ENCODE results near the gene ACVR2A. TPM values are rescaled to one million over a fixed set of nuclear protein-coding genes. Genes with fewer than 3 reads are reported as not detected.

ACVR2A gene
- total RNA-seq, 1 donor from 2014 or later: 13.0 TPM

DNA sequence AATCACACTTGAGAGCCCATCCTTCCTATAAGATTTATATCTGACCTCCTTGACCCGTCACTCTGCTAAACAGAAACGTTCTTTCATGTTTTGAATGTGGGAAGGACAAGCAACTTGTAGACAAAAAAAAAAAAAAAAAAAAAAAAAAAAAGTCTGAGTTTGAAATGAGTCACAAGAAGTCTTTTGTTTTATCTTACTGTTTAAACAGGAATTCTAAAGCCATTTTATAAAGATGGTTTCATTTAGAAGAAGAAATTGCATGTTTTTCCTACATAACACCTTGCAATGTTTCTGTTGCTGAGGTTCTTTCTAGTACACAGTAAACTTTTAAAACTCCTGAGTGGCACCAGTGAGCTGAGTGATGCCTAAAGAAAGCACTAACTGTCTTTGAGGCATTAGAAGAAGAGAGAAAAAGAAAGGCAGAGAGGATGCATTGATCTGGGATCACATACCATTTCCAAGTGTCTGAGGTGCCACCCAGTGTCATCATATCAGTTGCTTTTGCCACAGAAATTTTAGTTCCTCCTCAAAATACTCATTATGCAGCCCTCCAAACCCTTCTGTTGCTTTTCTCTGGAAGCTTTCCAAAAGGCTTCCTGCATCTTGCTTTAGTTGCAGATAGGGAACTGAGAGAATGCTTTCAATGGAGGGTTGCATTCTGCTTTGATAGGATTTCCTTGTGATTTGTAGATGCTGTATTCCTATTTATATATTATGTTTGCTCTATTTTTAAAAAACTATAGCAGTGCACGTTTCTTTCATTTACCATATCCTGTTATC, 69.1 kb downstream of the ACVR2A start:
- DNase-seq (ENCODE audit: low spot score): no peak
- intact Hi-C loops (cut with DNase I): loop anchor here (5.0 to 10.0 kb wide), 2 partner anchors 69 to 1182 kb away; partner anchors contain the start of gene ACVR2A

DNA sequence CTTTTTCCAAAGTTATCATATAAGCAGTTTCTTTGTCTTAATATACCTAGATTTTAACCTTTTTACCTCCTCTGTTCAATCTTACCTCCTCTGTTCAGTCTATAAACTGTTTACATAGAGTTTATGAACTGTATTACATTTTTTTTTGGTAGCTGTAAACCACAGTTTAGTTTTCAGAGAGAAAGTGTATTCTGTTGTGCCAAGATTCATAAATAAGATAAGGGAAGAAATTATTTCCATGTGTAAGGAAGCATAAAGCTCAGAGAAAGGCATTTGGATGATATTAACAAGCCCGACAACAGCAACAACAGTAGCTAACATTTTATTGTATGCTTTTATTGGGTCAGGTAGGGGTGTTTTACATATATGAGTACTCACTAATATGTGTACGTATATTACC, 71.2 kb downstream of the ACVR2A start:
- intact Hi-C loops (cut with DNase I): loop anchor here (10.0 kb wide), 1 partner anchor 71 kb away; the partner anchor contains the start of gene ACVR2A
- no peak for DNase-seq (ENCODE audit: low spot score)

DNA sequence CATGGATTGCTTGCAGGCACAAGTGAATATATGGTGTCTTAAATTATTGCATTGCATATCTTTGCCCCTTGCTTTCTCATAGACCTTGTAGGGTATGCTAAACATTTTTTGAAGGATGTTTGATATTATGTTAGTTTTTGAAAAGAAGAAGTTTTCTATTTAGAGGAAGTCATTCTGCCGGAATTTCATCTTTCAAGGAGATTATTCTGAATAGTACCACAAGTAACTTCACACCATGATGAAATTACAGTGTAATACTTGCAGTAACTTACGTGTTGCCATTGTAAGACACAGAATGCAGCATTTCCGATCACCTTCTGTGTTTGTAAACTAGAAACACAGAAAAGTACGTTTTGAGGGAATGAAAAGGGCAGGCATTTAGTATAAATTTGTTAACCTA, 71.9 kb downstream of the ACVR2A start:
- intact Hi-C loops (cut with DNase I): loop anchor here (10.0 kb wide), 1 partner anchor 72 kb away; the partner anchor contains the start of gene ACVR2A
- no peak for DNase-seq (ENCODE audit: low spot score)

DNA sequence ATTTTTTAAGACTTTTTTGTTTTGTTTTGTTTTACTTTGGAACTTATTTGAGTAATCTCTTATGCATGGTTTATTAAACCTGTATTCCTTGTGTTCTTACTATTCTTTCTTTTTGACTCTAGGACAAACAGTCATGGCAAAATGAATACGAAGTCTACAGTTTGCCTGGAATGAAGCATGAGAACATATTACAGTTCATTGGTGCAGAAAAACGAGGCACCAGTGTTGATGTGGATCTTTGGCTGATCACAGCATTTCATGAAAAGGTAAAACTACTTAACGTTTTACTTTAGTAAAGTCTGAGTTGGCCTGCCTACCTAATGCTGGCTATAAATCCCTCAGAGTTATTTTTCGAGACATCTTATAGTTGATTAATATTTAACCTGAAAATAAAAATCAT, 72.3 kb downstream of the ACVR2A start:
- DNase-seq (ENCODE audit: low spot score): no peak
- intact Hi-C loops (cut with DNase I): loop anchor here (10.0 kb wide), 1 partner anchor 72 kb away; the partner anchor contains the start of gene ACVR2A

DNA sequence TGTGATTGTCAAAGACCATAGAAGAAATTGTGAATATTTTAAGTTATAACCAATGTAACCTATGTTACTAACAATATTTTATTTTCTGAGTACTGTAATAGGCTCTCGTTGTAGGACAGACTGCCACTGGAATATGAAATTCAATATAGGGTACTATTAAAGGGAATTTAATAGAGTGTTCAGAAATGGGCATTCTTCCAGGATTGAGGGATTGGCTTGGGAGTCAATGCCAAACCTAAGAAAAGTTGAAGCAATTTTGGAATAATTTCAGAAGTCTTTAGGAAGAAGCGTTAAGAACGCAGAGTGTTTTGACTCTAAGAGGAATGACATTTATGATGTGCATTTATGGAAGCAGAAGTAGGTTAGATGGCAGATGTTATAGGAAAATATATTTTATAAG, 79.0 kb downstream of the ACVR2A start:
- intact Hi-C loops (cut with DNase I): no loop called here
- DNase-seq (ENCODE audit: low spot score): no peak

DNA sequence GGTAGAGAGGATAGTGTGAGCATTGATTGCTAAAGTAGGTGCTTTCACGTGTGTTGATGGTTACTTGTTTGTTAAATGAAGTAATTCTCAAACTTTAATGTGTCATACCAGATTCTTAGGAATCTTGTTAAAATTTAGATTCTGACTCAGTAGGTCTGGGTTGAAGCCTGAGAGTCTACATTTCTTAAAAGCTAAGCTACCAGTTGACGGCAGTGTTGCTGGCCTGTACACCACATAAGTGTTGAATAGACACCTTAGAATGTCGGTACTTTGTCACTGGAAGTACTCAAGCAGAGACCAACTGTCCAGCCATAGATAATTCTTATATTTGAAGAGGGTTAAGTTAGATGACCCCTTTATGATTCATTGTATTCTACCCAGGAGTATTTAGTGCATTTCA, 79.8 kb downstream of the ACVR2A start:
- DNase-seq (ENCODE audit: low spot score): no peak
- intact Hi-C loops (cut with DNase I): no loop called here

DNA sequence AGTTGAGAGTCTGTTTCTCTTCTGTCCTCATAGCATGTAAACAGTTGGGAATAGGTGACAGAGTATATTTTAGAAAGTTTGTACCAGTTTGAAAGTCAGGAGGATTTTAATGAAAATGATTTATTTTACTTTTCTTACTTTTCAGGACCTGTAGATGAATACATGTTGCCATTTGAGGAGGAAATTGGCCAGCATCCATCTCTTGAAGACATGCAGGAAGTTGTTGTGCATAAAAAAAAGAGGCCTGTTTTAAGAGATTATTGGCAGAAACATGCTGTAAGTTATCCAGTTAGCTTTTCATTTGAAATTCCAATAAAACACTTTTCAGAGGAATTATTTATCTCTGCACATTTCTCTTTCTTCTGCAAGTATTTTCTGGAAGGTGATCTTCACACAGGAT, 81.1 kb downstream of the ACVR2A start:
- no peak for DNase-seq (ENCODE audit: low spot score)

DNA sequence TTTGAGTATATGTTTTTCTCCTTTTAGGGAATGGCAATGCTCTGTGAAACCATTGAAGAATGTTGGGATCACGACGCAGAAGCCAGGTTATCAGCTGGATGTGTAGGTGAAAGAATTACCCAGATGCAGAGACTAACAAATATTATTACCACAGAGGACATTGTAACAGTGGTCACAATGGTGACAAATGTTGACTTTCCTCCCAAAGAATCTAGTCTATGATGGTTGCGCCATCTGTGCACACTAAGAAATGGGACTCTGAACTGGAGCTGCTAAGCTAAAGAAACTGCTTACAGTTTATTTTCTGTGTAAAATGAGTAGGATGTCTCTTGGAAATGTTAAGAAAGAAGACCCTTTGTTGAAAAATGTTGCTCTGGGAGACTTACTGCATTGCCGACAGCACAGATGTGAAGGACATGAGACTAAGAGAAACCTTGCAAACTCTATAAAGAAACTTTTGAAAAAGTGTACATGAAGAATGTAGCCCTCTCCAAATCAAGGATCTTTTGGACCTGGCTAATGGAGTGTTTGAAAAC, 82.3 kb downstream of the ACVR2A start:
- intact Hi-C loops (cut with DNase I): no loop called here
- no peak for DNase-seq (ENCODE audit: low spot score)

More for the DNA sequence above, 81.1 kb downstream of the ACVR2A start:
- intact Hi-C loops (cut with DNase I): no loop called here

DNA sequence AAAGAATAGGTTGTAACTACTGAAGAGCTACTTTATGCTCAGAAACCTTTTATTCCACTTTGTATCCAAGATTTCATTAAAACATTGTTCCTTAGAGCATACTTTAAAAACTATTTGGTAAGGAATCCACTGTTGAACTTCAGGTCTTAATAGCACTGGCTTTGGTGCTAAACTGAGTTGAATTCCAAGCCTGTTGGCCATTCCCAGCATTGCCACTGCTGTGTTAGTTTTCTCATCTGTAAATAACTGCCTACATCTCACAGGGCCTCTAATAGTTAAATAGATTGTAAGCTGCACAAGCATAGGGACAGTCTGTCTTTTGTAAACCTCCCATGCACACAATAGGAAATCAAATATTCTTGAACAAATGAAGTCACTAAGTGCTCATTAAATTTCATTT, 89.1 kb downstream of the ACVR2A start:
- no peak for DNase-seq (ENCODE audit: low spot score)
- intact Hi-C loops (cut with DNase I): no loop called here

DNA sequence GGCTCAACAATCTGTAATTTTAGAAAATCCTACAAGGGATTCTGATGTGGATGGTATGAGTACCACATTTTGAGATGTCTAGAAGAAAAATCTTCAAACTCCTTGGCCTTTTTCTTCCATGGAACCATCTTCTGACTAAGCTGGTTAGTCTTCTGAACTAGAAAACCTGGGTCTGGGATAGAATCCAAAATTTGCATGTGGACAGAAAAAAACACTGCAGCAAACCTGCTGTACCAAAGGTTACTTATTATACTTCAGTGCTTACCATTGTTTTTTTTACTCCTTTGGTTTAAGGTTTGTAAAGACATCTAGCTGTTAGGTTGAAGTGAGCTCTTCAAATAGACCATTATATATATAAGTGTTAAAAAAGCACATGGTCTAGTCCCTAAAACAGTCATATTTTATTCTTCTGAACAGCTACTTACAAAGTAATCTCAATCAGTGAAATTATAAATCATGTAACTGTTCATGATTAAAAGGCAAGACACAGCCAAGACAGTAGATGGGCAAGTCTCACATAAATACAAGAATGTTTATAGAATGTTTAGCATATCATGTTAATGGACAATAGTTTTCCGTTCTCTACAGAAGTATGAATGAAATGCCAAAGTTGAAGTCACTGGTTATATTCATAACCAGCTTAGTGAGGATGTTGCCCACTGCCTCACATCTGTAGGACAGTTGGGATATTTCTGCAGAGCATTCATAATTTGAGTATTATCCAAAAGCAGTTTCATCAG, 90.2 kb downstream of the ACVR2A start:
- intact Hi-C loops (cut with DNase I): loop anchor here (5.0 kb wide), 2 partner anchors 572 to 1057 kb away; no protein-coding TSS in a partner anchor
- no peak for DNase-seq (ENCODE audit: low spot score)

DNA sequence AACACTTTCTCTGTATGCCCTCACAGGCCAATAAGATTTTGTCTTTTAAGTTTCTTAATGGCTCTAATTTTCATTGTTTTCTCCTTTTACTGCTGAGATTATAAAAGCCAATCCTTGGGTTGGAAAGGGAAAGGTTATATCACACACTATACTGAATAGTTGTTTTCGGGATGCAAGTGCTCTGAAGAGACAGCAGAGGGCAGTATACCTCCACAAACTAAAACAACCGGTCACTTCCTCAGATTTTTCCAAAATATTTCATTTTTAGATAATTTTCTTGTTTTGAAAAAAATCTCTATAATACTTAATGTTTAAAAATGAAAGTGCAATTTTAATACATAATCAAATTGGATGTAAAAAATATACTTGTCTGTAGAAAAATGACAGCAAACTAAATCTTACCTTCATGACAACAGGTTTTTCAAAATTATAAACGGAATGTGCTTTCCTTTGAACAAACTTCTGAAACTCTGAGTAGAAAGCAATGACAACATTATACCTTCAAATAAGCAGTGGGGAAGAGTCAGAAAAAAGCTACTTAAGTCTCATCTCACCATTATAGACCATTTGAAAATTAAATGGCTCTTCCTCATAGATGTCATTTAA, 93.0 kb downstream of the ACVR2A start:
- no peak for DNase-seq (ENCODE audit: low spot score)
- intact Hi-C loops (cut with DNase I): loop anchor here (5.0 kb wide), 2 partner anchors 569 to 1054 kb away; no protein-coding TSS in a partner anchor

DNA sequence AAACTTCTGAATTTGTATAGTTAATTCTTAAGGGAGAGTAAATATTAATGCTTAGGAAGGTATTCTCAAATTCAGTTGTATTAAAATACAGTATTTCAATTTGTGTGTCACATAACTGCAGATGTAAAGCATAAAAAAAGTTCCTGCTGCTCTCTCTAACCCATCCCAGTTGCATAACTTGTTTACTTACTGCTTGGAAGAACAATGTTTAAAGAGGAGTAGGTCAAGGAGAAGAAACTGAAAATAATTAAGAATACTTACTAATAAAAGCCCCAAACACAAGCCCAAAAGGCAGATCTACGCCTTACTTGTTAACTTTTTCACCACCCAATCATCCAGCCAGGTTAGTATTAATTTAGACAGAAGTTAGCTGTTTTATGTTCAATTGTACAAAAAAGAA, 94.5 kb downstream of the ACVR2A start:
- DNase-seq (ENCODE audit: low spot score): no peak
- intact Hi-C loops (cut with DNase I): loop anchor here (5.0 kb wide), 2 partner anchors 568 to 1053 kb away; no protein-coding TSS in a partner anchor

DNA sequence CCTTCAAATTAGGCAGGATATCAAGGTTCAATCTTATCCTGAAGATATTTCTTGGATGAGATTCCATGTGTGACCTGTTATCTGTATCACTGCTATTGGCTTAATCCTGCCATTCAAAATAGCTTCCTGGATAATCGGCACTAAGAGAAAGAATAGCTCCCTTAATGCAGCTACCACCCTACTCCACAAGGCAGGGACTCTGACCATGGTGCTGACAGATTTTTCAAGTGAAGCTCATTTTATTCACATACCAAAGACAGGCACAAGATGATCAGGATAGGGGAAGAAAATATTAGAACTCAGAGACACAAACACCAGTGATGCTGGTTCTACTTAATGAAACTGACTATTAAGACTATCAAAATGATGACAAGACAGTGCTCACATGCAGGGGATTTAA, 100.8 kb downstream of the ACVR2A start:
- intact Hi-C loops (cut with DNase I): no loop called here
- no peak for DNase-seq (ENCODE audit: low spot score)

DNA sequence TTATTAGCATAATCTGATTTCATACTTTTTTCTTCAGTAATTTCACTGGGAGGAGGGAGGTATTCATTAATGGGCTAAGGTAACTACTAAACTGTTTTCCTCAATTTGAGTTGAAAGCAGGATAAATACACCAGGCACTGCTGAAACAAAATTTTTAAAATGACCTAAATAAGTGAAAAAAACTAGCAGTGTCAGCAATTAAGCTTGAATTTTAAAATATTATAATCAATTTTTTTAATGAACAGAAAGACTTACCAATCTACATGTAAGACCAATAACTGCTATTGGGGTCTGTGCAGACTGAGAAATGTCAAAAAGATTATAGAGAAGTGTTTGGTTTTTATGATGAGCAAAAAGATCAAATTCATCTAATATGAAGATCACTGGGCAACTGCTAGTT, 107.3 kb downstream of the ACVR2A start:
- intact Hi-C loops (cut with DNase I): no loop called here
- DNase-seq (ENCODE audit: low spot score): no peak

DNA sequence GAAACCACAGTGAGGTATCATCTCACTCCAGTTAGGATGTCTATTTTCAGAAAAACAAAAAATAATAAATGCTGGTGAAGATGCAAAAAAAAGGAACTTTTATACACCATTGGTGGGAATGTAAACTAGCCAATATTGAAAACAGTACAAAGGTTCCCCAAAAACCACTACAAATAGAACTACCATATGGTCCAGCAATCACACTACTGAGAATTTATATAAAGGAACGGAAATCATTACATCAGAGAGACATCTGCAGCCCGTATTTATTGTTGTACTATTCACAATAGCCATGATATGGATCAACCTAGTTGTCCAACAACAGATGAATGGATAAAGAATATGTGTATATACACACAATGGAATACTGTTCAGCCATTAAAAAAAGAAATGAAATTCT, 123.7 kb downstream of the ACVR2A start:
- intact Hi-C loops (cut with DNase I): no loop called here
- DNase-seq (ENCODE audit: low spot score): no peak

DNA sequence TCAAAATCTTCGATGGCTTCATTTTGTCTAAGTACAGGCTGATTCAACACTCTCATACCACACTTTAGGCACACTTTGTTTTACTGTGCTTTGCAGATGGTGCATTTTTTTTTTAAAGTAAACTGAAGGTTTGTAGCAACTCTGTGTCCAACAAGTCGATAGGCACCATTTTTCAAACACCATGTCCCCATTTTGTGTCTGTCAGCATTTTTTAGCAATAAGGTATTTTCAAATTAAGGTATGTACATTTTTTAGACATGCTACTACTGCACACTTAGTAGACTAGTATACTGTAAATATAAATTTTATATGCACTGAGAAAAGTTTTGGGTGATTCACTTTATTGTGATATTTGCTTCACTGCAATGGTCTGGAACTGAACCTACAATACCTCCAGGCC, 131.3 kb downstream of the ACVR2A start:
- intact Hi-C loops (cut with DNase I): no loop called here
- DNase-seq (ENCODE audit: low spot score): no peak

DNA sequence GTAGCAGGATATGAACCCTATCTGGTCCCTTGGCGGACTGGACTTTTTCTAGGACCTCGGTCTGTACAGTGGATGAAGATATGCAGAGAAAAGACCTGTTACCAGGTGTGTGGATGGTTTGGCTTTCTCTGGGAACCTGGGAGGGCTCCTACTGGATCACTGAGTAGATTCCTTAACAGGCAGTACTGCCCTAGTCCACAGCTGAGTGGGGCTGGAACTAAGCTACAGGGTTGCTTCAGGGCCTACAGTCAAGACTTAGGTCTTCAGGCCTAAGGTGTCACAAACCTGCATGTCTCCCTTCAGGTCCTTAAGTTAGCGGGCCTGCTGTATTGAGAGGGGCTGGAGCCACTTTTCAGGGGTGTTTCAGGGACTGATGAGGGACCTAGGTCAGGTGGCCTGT, 132.8 kb downstream of the ACVR2A start:
- no peak for DNase-seq (ENCODE audit: low spot score)
- intact Hi-C loops (cut with DNase I): no loop called here
